GM23248 (cell line): ENCODE data around the gene TBC1D2.

Experiments used
- EZH2 ChIP-seq: fragments of 200-600 bp; sonication (generic); IDR thresholded peaks from 2 replicates; pipeline ENCODE4 v1.6.1; 2018; ENCODE audit warnings: antibody characterized with exemption, mild to moderate bottlenecking; ENCODE audit not compliant: insufficient read depth, poor library complexity, severe bottlenecking
- EZH2phosphoT487 ChIP-seq: fragments of 200-600 bp; sonication (generic); IDR thresholded peaks from 2 replicates; pipeline ENCODE4 v1.6.1; 2018; ENCODE audit warnings: antibody characterized with exemption, moderate library complexity, mild to moderate bottlenecking, low read depth; ENCODE audit not compliant: insufficient read depth

- TF ChIP-seq EZH2phosphoT487 (no peak), EZH2 (no peak)
Observed at GRCh38 chr9:98304381-98304780, 48.9 kb upstream of the TBC1D2 start.
